PFSK-1 (cell line): Measurements from ENCODE around the gene ZNF407.

Experiments
- FOXP2 ChIP-seq: optimal IDR thresholded peaks from 2 replicates; pipeline ENCODE3; 2011; ENCODE audit warnings: borderline replicate concordance, control low read depth, inconsistent platforms; ENCODE audit not compliant: insufficient read depth; ENCODE audit errors: extremely low read length, extremely low read depth
- POLR2AphosphoS5 ChIP-seq: IDR thresholded peaks from 2 replicates; pipeline ENCODE4 v1.6.1; 2012; ENCODE audit warnings: low read depth, mild to moderate bottlenecking, control low read depth, low read length, moderate library complexity
- TAF1 ChIP-seq: IDR thresholded peaks from 2 replicates; pipeline ENCODE4 v1.6.1; 2012; ENCODE audit warnings: low read length, control low read depth, borderline replicate concordance; ENCODE audit not compliant: insufficient read depth
- TF ChIP-seq, protein P1 (sequence below), 2 experiments: IDR thresholded peaks; 2 replicates each; pipeline versions ENCODE4 v1.6.1 to v1.8.0; 2011 to 2012; ENCODE audit warnings: low read depth in 2 of 2, low read length in 2 of 2, control low read depth in 1 of 2, inconsistent platforms in 1 of 2, mild to moderate bottlenecking in 1 of 2, moderate library complexity in 1 of 2; ENCODE audit not compliant: insufficient read depth in 1 of 2

DNA sequence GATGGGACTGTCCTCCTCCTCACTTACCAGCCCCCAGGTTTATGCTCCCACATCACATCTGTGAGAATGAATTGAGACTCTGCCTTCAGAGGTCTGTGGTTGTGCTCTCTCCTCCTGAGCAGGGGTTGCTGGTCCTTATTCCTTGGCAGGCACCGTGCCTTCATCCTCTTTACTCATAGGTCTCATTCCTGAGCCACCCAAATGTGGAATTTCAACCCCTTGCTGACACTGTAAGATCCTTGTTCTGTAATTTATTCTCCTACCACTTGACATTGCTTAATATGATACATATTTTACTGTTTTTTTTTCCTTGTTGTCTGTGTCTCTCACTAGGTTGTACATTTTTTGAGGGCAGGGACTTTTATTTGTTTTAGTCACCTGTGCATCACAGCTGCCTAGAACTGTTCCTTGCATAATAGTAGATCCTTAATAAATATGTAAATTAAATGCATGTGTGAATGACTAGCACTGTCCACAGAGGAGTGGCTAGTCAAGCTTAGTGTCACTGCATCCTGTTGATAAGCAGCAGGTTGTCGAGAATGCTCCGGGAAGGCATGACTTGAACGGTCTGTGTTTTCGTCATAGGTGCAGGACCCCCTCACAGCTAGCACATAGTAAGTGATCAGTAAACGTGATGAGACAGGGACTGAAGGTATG lies 180.6 kb downstream of the ZNF407 start:
- TF ChIP-seq TAF1, result no peak
- TF ChIP-seq, protein P1, sequence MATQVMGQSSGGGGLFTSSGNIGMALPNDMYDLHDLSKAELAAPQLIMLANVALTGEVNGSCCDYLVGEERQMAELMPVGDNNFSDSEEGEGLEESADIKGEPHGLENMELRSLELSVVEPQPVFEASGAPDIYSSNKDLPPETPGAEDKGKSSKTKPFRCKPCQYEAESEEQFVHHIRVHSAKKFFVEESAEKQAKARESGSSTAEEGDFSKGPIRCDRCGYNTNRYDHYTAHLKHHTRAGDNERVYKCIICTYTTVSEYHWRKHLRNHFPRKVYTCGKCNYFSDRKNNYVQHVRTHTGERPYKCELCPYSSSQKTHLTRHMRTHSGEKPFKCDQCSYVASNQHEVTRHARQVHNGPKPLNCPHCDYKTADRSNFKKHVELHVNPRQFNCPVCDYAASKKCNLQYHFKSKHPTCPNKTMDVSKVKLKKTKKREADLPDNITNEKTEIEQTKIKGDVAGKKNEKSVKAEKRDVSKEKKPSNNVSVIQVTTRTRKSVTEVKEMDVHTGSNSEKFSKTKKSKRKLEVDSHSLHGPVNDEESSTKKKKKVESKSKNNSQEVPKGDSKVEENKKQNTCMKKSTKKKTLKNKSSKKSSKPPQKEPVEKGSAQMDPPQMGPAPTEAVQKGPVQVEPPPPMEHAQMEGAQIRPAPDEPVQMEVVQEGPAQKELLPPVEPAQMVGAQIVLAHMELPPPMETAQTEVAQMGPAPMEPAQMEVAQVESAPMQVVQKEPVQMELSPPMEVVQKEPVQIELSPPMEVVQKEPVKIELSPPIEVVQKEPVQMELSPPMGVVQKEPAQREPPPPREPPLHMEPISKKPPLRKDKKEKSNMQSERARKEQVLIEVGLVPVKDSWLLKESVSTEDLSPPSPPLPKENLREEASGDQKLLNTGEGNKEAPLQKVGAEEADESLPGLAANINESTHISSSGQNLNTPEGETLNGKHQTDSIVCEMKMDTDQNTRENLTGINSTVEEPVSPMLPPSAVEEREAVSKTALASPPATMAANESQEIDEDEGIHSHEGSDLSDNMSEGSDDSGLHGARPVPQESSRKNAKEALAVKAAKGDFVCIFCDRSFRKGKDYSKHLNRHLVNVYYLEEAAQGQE (IDR thresholded peaks at IDR 0.05; ENCODE audit: insufficient read depth in 1 of 2, low read depth in 2 of 2, low read length in 2 of 2), result no peak
- TF ChIP-seq POLR2AphosphoS5, result no peak
- TF ChIP-seq FOXP2, result no peak
